ENCODE measurements around the gene ZNF473.

GRCh38 chr19:50000038-50000840 is 25.6 kb upstream of the ZNF473 start:
- TF ChIP-seq POLR2A (IDR thresholded peaks at IDR 0.05; ENCODE audit: low read length) (no peak), EHMT2 (IDR thresholded peaks at IDR 0.05; ENCODE audit: low read depth) (no peak), MAX (IDR thresholded peaks at IDR 0.05) (no peak), CTCF (IDR thresholded peaks at IDR 0.05) (no peak), KDM5A (IDR thresholded peaks at IDR 0.05) (no peak)

Measured in A549 (cell line).